NCI-H774 (cell line): ENCODE data around the gene IMMT.
"Not testable (repeated sequence)": the region's sequence is repeated elsewhere in the genome, so short reads cannot be mapped to it uniquely, and the experiment has no call there.

ENCODE experiments used
- DNase-seq: peaks from one replicate; lab custom pipeline; 2025; lab: John Stamatoyannopoulos, UW

The IMMT gene

DNA sequence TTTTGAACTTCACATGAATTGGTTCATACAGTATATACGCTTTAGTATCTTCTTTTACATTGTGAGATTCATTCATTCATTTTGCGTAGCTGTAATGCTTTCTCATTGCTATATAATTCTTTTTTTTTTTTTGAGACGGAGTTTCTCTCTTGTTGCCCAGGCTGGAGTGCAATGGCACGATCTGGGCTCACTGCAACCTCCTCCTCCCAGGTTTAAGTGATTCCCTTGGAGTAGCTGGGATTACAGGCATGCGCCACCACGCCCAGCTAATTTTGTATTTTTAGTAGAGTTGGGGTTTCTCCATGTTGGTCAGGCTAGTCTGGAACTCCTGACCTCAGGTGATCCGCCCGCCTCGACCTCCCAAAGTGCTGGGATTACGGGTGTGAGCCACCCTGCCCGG is 5.3 kb upstream of the IMMT start:
- DNase-seq, result not testable (repeated sequence)

DNA sequence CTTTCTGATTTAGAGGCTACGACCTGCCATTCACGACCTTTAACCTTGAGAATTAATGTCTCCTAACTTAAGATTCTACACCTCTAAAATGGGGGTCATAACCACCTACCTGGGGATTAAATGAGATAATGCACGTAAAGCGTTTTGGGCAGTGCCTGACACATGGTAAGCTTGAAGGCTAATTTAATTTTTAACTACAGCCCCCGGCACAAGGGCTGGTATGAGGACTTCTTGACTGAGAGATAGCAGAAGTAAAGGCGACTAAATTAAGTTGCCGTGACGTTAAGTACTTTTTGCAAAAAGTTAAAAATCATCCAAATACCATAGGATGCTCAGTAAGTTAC is 4.5 kb upstream of the IMMT start:
- DNase-seq, result no peak

DNA sequence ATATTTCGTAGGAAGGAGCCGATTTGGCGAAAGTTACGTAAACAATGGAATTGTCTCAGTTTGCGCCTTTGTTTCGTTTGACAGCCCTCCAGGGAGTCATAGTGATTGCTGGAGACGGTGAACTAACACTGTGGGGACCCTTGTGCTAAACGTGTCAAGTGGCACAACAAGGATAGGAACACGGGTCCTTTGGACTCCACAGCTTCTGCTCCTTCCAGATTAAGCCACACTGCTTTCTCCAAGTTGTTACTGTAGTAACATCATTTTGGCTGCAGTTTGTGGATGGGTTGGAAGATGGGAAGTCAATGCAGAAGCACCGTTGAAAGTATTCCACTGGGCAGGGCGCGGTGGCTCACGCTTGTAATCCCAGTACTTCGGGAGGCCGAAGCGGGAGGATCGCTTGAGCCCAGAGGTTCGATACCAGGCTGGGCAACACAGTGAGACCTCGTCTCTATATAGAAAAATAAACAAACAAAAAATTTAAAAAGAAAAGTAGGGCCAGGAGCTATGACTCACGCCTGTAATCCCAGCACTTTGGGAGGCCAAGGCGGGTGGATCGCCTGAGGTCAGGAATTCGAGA is 636 bp upstream of the IMMT start:
- no peak for DNase-seq

DNA sequence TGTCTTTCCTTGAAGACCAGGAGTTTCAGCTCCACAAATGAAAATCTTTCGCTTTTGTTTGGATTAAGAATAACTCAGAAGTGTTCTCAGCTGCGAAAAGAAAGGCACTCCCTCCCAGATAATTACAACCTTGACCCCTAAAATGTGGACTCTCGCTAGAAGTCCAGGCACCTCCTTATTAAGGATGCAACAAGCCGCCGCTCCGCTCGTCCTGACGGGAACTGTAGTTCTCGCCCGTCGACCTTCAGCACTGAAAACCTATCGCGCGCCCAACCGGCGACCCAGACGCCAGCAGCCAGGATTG is 559 bp downstream of the IMMT start:
- no peak for DNase-seq

DNA sequence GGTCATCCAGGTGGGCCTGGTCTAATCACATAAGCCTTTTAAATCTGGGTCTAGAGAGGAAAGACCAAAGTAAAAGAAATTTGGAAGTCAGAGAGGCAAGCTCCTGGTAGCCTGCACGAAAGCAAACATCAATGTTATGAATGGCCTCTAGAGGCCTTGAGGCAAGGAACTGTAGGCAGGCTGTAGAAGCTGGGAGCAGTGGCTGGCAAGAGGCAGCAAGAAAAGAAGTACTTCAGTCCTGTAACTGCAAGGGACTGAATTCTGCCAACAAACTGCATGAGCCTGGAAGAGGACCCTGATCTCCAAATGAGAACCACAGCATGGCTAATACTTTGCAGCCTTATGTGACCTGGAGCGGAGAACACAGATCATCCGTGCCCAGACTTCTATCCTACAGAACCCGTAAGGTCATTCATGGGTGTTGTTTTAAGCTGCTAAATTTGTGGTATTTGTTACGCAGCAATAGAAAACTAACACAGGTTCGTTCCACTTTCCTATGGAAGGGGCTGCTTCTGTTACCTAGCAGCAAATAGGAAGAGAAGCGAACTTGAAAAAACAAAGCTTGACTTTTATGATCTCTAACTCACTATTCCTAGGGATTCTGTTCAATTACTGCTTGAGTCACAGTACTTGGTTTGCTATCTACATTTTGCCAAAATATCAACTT is 1.2 kb downstream of the IMMT start:
- DNase-seq, result no peak

DNA sequence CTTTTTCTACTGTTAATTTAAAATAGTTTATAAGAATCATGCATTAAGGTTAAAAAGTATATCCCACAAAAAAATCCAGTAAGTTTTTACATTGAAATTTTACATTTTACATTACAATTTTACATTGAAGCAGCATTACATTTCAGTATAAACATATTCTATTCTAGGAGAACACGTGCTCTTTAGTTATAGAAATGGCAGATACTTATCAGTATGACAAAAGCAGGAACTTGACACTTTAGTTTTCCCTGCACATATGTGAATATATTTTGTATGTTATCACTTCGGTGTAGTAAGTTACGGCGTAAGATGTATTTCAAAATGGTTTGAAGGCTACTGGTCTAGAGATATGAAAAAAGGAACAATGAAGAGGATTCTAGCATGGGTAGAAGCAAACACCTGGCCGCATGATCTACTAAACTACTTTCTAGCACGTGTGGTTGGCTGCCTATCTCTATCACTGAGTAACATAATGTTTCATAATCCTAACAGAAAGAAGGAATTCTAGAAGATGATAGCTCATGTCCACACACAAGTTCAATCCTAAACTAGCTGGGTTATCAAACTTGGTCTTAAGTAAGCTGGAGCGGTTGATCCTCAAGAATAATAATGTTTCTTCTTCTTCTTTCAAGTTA is 5.4 kb downstream of the IMMT start:
- no peak for DNase-seq

DNA sequence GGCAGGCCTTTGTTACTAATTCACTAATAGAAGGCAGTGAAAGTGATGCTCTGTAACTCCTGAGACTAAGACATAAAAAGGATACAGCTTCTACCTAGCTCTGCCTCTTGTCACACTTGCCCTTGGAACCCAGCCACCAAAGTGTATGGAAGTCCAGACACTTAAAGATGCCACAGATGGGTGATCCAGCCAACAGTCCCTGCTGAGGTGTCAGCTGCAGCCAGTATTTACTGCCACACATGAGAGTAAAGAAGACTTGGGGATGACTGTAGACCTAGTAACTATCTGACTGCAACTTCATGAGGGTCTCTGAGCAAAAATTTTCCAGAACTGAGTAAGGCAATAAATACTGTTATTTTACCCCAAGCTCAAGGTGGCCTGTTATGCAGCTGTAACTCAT is 8.8 kb downstream of the IMMT start:
- no peak for DNase-seq

DNA sequence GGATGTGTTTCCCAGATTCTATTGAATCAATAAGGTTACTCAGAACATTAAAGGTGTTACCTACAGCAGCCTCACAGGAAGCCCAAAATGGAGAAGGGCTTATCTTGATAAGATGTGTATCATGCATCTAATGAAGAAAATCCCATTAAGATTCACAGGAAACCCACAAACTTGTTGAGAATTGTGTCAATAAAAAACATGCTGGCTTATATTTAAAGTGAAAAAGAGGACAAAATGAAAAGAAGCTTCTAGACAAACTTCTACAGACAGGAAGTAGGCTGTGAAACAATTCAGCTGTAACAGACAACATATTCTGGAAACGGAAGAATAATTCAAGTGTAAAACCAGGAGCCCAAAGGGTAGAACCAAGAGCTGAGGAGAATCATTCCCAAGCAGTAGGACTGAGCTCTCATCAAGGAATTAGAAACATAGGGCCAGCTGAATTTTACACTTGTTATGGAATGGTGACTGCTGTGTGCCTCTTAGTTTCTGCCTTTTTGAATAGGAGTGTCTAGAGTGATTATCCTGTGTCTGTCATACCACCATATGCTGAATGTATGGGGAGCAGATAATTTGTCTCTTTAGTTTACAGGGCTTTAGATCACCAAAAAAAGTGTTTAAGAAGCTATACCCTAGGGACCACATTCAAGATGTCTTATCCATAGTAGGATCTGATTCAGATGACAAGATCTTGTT is 9.6 kb downstream of the IMMT start:
- no peak for DNase-seq

DNA sequence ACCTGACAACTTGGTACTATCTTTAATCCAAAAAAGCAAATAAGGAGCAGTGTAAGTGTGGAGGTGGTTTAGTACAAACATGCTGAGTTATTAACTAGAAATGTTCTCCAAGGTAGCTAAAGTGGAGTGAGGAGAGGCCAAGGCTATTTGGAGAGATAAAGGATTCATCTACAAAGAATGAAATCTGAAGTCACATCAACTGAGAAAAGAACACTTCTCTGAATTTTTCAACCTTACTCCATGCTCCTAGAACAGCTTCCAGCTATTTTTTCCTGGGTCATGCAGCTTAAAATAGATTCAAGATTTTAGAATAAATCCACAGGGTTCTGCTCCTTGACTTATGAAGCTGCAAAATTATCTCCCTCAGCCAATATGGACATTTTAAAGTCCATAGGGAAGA is 18.7 kb downstream of the IMMT start:
- no peak for DNase-seq

DNA sequence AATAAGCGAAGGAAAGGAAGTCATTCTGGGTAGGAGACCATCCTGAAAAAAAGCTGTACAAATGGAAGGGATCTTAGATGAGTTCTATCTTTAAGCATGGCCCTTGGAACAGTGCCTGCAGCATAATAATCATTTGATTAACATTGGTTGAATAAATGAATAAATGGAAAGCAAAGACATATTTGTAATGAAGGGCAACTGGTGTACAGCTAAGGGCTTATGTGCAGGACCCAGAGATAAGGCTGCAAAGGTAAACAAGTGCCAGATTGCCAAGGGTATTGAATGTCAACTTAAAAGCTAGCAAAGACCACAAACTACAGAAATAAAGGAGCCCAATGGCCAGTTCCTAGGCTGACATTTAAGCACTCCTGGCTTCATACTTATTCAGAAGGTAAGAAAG is 19.4 kb downstream of the IMMT start:
- no peak for DNase-seq

DNA sequence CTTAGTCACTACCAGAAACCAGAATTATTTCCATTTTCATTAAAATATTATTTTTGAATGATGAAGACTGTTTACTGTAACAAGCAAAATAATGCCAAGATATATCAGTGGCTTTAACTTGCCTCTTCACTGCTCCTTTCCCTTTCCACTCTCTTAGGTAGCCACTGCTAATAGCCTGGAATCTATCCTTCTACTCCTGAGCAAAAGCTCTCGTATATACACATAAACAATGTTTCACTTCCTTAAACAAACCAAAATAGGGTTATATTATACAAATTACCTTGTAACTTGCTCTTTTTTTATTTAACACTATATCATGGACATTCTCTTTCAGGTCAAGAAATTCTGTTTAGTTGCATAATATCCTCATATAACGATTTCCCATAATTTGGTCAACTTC is 20.8 kb downstream of the IMMT start:
- DNase-seq, result no peak

DNA sequence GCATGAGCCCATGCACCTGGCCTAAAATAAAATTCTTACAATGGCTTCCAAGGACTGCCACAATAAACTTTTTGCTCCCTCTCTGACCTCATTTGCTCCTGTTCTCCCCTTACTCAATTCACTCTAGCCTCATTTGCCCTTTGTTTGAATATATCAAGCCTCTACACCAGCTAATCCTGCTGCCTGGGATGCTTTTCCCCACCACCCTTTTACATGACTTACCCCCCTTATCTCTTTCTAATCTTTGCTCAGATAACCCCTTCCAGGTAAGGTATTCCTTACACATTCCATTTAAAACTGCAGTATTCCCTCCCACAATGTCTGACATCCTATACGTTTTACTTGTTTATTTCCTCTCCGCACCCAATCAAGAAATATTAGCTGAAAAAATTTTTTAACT is 22.7 kb downstream of the IMMT start:
- DNase-seq, result no peak

DNA sequence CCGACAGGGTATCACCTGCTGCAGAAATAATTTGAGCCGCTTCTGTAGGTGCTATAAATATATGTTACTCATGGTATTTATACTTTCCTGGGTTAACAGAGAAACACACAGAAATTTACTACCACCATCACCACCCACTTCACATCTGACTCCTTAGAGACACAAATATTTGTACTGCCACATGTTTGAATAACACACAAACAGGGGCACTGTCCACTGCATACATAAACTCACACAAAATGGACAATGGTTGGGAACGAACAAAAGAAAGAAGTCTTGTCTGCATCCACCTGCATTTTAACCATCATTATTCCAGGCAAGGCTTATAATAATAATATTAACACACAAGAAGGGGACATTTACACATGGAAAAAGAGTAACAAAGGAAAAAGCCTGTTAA is 24.0 kb downstream of the IMMT start:
- DNase-seq, result peak; percentile 33

DNA sequence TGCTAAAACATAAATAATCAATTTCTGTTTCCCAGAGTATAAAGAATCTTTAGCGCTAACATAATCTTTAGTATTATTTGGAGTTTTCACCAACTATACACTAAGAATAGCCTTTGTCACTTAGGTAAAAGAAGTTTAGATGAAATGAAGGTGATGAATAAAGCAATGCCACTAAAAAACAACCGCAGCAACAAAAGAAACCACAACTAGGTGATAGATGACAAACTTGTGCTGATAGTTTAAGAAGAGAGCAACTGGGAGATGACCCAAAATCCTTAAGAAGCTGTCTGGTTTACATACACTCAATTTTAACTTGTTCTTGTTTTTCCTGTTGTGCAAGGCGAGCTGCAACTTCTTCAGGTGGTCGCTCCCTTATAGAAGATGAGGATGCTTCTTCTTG is 24.8 kb downstream of the IMMT start:
- no peak for DNase-seq

DNA sequence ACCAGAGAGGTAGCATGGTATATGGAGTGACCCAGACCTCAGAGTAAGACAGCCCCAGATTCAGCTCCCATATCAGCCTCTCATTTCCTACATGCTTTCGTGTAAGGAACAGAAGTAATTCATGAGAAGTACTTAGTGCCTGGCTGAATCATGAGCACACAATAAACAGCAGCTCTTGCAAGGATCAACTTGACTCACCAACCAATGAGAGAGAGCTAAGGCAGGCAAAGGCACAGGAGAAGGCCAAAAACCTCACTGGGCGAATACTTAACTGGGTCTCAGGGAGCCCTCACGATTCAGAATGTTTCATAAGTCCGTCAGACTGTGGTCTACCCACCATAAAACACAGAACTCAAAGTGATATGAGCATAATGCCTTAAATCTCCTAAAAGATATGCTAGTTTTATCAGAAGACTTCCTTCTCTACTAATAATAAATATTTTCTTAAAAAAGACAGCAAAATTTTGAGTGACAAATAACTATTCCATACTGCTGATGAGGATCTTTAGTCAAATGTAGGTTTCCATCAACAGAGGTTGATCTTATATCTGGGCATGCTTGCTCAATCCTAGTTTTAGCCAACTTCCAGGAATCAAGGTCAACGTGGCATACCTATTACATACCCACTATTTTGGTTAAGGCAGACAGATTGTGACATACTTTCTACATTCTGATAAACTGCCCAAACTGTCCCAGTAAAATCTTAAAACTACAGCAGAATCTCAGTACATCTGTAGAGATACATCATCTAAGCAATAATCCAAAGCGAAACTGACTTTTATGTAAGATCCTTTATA is 34.9 kb downstream of the IMMT start:
- no peak for DNase-seq

DNA sequence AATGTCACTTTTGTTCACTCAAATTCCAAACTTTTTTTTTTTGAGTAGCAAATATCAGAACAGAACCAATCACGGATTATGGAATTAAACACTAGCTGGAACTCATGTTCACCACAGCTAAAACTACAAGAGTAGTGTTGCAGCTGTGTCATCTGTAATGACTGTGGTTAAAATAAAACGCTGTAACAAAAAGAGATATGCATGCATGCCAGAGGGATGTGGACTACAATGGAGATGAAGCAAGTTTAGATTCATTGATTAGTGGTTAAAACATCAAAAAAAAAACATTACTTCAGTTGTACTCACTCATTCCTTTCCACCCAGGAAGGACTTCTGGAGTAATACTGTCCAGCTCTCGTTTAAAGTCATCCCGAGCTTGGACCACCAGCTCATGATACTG is 37.0 kb downstream of the IMMT start:
- DNase-seq, result no peak

DNA sequence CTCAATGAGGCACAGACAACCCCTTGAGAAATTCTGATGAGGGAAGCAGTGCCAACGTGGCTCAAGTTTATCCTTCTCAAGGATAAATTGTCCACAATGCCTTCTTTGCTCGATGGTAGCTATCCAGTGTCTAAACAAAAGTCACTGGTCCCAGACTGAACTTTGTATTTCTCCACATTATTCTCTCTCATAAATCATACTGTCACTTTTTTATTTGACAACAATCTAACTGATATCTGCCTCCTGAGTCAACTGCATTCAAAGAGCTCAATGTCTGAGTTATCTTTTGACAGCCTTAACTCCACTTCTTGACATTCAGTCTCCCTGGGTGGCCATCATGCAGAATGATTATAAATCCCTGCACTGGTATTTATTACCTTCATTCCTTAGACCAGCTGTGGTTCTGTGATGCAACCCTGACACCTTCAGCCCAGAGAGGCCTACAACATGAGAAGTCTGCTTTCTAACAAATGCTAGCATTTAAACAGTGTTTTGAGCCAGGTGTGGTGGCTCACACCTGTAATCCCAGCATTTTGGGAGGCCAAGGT is 38.2 kb downstream of the IMMT start:
- DNase-seq, result no peak

DNA sequence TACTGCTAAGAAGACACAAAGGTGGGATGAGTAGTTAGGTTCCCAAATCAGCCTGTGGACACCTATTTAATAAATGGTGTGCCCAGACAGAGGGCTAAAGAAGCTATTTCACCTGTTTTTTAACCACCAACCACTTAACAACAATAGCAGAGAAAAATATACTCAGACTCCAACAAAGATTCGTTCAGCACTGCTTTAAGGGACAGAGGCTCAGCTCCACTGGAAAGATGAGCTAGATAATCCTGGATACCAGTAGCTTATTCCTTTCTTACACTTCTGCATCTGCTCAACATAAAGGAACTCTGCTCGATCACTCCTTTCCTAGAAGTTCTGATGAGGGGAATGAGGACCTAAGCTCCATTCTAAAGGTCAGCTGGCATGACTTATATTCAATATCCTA is 44.8 kb downstream of the IMMT start:
- DNase-seq, result no peak

DNA sequence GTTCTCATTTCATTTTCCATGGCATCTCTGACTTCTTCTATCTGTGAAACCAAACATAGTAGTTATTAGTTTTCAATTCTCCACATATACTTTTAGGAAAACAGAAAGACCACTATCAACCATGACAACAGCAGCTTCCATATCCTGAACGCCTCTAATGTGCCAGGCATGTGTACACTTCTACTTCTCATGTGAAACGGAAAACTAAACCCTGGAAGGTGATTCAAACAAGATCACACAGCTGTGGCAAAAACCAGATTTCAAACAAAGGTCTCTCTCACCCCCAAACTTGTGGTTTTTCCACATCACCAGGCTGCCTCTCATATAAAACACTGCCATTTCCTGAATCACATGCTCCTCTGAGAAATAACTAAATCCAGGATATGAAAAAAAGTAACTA is 47.5 kb downstream of the IMMT start:
- DNase-seq, result no peak

DNA sequence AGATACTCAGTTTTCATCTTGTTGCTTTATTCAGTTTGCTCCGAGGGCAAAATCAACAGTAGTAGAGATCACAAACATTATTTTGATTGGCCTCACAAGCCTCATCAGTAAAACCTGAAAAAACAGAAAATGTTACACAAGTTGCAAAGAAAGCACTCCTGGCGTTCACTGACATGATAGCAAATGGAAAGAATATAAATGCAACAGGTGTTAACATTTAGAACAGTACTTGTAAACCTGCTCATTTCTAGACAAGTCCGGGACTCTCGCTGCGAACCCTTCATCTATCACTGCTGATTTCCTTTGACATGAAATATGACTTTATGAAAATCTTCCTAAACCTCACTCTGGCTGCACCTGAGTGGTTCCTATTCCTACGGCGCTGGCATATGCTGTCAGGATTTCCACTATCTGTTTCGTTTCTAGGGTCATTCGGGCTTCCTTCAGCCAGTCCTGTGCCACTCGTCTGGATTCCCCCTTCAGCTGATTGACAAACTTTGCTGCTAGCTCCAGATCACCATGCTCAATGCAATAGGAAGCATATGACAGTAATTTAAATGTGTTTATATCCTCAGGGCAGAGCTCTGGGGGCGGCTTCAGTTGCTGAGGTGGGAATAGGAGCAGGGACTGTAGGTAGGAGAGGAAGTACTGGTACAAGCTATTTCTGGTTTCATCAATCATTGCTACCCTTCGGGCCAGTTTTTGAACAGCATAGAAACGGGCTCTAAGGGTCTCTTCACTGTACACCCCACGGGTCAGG is 51.2 kb downstream of the IMMT start:
- DNase-seq, result no peak

DNA sequence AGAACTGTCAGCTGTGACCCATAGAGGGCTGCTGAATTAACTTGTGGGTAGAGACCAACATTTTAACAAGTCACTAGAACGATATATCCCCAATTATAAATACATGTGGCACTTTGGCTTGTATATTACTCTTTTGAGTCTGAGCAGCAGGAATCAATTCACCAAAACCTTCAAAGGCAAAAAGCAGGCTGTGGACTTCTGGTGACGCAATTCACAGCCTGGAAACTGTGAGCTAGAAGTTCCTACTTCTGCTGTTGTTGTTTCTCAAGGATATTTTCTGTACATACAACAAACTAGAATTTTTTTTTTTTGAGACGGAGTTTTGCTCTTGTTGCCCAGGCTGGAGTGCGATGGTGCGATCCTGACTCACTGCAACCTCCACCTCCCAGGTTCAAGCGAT is 52.0 kb downstream of the IMMT start:
- no peak for DNase-seq
